Caco-2 (cell line): Measurements from ENCODE around the gene ADGRG3. TPM values are rescaled to one million over a fixed set of nuclear protein-coding genes. Genes with fewer than 3 reads are reported as not detected.

ENCODE experiments used
- BruUV-seq: library from RNA; stranded (reverse); fragments of 400-500 nt; replicated peaks from 2 replicates; lab custom pipeline; 2021; lab: Mats Ljungman, UMichigan
- CTCF ChIA-PET: fragments of 300-600 bp; sonication (Branson Sonifier 250); formaldehyde crosslinking; loops from one replicate; lab custom pipeline; 2022; ENCODE audit warnings: antibody characterized with exemption; lab: Charles Lee
- POLR2A ChIA-PET: fragments of 300-600 bp; sonication (Branson Sonifier 250); formaldehyde crosslinking; loops from one replicate; lab custom pipeline; 2022; ENCODE audit warnings: antibody characterized with exemption; lab: Charles Lee
- DNase-seq, 2 experiments: peaks; one replicate each; pipeline versions ENCODE4 v3.0.0 to v3.0.0-alpha.2; 2020 to 2022
- H3K27me3 ChIP-seq: replicated peaks from 2 replicates; pipeline ENCODE4 v1.6.0; 2011; ENCODE audit warnings: low read length; ENCODE audit not compliant: control insufficient read depth, insufficient read depth
- H3K36me3 ChIP-seq: 2 replicates; pipeline ENCODE4 v1.5.1; 2011; ENCODE audit warnings: low read length; ENCODE audit not compliant: control insufficient read depth, insufficient read depth
- H3K4me1 ChIP-seq: fragments of 250-450 bp; sonication (Bioruptor Pico); 2 replicates; pipeline ENCODE4 v1.5.1; 2020; ENCODE audit warnings: mild to moderate bottlenecking
- H3K4me3 ChIP-seq: 2 replicates; pipeline ENCODE4 v1.5.1; 2011; ENCODE audit warnings: low read depth, mild to moderate bottlenecking, control low read depth, low read length
- H3K9me3 ChIP-seq: fragments of 250-450 bp; sonication (Bioruptor Pico); 2 replicates; pipeline ENCODE4 v1.5.1; 2020; ENCODE audit warnings: mild to moderate bottlenecking, moderate library complexity
- H3K27ac Mint-ChIP-seq: one replicate; pipeline ENCODE4 v1.8.0; 2022; ENCODE audit warnings: mixed read lengths; ENCODE audit not compliant: unreplicated experiment
- H3K27me3 Mint-ChIP-seq: one replicate; pipeline ENCODE4 v1.8.0; 2022; ENCODE audit warnings: mixed read lengths; ENCODE audit not compliant: insufficient read depth, unreplicated experiment
- H3K36me3 Mint-ChIP-seq: one replicate; pipeline ENCODE4 v1.8.0; 2022; ENCODE audit warnings: mild to moderate bottlenecking, mixed read lengths; ENCODE audit not compliant: insufficient read depth, unreplicated experiment
- H3K4me1 Mint-ChIP-seq: one replicate; pipeline ENCODE4 v1.8.0; 2022; ENCODE audit warnings: low read depth, mixed read lengths; ENCODE audit not compliant: unreplicated experiment
- H3K4me3 Mint-ChIP-seq: one replicate; pipeline ENCODE4 v1.8.0; 2022; ENCODE audit warnings: mild to moderate bottlenecking, moderate library complexity, mixed read lengths; ENCODE audit not compliant: unreplicated experiment
- H3K9me3 Mint-ChIP-seq: one replicate; pipeline ENCODE4 v1.8.0; 2022; ENCODE audit warnings: mixed read lengths; ENCODE audit not compliant: unreplicated experiment
- intact Hi-C: fragments of 100-400 bp; cut with micrococcal nuclease; formaldehyde crosslinking; loops from one replicate; pipeline ENCODE4 v1.10.0; 2022; ENCODE audit not compliant: unreplicated experiment
- total RNA-seq: library from RNA; stranded (reverse); gene quantifications from 2 replicates; pipeline ENCODE4 v1.2.3, GENCODE V29; 2022
- TF ChIP-seq, protein P1 (sequence below), 2 experiments: fragments of 200-600 bp in 1 of 2; IDR thresholded peaks; 1 replicate in 1 of 2; 2 replicates in 1 of 2; pipeline versions ENCODE4 v1.5.1 to v1.8.0; 2011 to 2022; ENCODE audit warnings: antibody characterized with exemption in 1 of 2, control low read depth in 1 of 2, inconsistent platforms in 1 of 2, low read depth in 1 of 2, low read length in 1 of 2, mild to moderate bottlenecking in 1 of 2, moderate library complexity in 1 of 2; ENCODE audit not compliant: insufficient read depth in 1 of 2, severe bottlenecking in 1 of 2, unreplicated experiment in 1 of 2

Gene ADGRG3
- total RNA-seq, 1 experiment from 2014 or later: 0.25 TPM

DNA sequence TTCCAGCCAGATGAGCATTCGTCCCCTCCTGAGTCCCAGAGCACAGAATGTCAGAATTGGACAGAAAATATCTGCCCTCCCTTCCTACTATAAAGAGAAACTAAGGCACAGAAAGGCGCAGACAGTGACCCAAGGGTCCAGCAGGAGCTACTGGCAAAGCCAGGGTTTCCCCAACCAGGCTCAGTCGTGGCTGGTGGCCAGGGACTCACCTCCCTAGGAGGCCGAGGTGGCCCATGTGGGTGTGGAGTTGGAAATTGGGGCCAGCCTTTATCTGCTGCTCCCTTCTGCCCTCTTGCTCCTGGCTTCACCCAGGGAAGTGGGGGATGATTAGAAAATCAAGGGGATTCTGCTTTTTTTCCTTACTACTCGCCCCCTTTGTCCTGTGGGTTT lies 27.6 kb downstream of the ADGRG3 start:
- H3K27me3 Mint-ChIP-seq: no peaks in the 10 kb centered on the region
- Histone ChIP-seq H3K4me1 (peaks cover 24% of the 10 kb centered on the region), H3K27me3 (no peaks in the 10 kb centered on the region), H3K36me3 (no peaks in the 10 kb centered on the region), H3K9me3 (no peaks in the 10 kb centered on the region), H3K4me3 (no peak overlapping the region)
- BruUV-seq: no TSS peak
- no peak overlapping the region for H3K4me3 Mint-ChIP-seq
- ChIA-PET POLR2A (no interaction called here), CTCF (no interaction called here)
- TF ChIP-seq, protein P1, sequence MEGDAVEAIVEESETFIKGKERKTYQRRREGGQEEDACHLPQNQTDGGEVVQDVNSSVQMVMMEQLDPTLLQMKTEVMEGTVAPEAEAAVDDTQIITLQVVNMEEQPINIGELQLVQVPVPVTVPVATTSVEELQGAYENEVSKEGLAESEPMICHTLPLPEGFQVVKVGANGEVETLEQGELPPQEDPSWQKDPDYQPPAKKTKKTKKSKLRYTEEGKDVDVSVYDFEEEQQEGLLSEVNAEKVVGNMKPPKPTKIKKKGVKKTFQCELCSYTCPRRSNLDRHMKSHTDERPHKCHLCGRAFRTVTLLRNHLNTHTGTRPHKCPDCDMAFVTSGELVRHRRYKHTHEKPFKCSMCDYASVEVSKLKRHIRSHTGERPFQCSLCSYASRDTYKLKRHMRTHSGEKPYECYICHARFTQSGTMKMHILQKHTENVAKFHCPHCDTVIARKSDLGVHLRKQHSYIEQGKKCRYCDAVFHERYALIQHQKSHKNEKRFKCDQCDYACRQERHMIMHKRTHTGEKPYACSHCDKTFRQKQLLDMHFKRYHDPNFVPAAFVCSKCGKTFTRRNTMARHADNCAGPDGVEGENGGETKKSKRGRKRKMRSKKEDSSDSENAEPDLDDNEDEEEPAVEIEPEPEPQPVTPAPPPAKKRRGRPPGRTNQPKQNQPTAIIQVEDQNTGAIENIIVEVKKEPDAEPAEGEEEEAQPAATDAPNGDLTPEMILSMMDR (IDR thresholded peaks at IDR 0.05; ENCODE audit: insufficient read depth in 1 of 2, low read depth in 1 of 2, low read length in 1 of 2, severe bottlenecking in 1 of 2, unreplicated experiment in 1 of 2): no peak
- H3K27ac Mint-ChIP-seq: no peak overlapping the region
- no peaks in the 10 kb centered on the region for H3K36me3 Mint-ChIP-seq
- peaks cover 14% of the 10 kb centered on the region for H3K4me1 Mint-ChIP-seq
- H3K9me3 Mint-ChIP-seq: no peaks in the 10 kb centered on the region
- intact Hi-C loops: no loop called here
- no peak for DNase-seq

DNA sequence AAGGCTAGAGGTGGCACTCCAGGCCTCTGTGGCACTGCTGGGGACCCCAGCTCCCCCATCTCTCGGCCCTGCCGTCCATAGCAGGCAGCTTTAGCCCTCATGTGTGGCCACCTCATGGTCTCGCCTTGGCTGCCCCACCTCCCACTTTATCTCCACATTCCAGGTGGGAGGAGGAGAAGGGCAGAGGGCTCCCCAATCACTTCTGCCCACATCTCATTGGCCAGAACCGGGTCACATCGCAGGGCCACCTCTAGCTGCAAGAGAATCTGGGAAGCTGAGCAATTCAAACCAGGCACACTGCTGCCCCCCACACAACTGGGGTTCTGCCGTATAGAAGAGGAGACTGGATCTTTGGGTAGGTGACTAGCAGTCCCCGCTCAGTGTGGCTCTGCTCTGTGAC lies 28.1 kb downstream of the ADGRG3 start:
- H3K4me3 Mint-ChIP-seq: no peak overlapping the region
- Histone ChIP-seq H3K4me3 (no peak overlapping the region), H3K27me3 (no peaks in the 10 kb centered on the region), H3K9me3 (no peaks in the 10 kb centered on the region), H3K4me1 (peaks cover 29% of the 10 kb centered on the region), H3K36me3 (no peaks in the 10 kb centered on the region)
- no TSS peak for BruUV-seq
- intact Hi-C loops: no loop called here
- CTCF ChIA-PET: no interaction called here
- H3K9me3 Mint-ChIP-seq: no peaks in the 10 kb centered on the region
- DNase-seq: no peak
- H3K27ac Mint-ChIP-seq: no peak overlapping the region
- TF ChIP-seq, protein P1 (IDR thresholded peaks at IDR 0.05; ENCODE audit: insufficient read depth in 1 of 2, low read depth in 1 of 2, low read length in 1 of 2, severe bottlenecking in 1 of 2, unreplicated experiment in 1 of 2): no peak
- no peaks in the 10 kb centered on the region for H3K36me3 Mint-ChIP-seq
- H3K27me3 Mint-ChIP-seq: no peaks in the 10 kb centered on the region
- POLR2A ChIA-PET: no interaction called here
- H3K4me1 Mint-ChIP-seq: peaks cover 20% of the 10 kb centered on the region

DNA sequence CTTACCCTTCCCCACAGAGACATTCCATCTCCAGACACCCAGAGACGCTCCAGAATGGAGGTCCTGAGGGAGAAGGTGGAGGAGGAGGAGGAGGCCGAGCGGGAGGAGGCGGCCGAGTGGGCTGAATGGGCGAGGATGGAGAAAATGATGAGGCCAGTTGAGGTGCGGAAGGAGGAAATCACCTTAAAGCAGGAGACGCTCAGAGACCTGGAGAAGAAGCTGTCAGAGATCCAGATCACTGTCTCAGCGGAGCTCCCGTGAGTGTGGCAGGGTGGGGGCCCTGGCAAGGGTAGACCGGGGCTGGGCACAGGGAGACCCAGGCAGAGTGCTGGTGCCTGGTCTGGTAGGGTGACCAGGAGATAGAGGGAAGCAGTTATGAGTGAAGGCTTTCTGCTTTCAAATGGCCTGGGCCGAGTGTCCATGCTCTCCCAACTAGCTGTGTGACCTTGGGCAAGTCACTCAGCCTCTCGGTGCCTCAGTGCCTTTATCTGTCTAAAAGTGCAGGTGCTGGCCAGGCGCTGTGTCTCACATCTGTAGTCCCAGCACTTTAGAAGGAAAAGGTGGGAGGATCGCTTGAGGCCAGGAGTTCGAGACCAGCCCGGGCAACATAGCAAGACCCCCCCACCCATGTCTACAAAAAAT lies 29.9 kb downstream of the ADGRG3 start:
- Histone ChIP-seq H3K4me1 (peaks cover 47% of the 10 kb centered on the region), H3K27me3 (no peaks in the 10 kb centered on the region), H3K9me3 (no peaks in the 10 kb centered on the region), H3K36me3 (no peaks in the 10 kb centered on the region), H3K4me3 (no peak overlapping the region)
- peaks cover 26% of the 10 kb centered on the region for H3K4me1 Mint-ChIP-seq
- ChIA-PET POLR2A (interaction anchor here (0.7 kb wide), 1 partner anchor 331 kb away, joined by 3 read pairs; no protein-coding TSS in a partner anchor), CTCF (no interaction called here)
- intact Hi-C loops: no loop called here
- TF ChIP-seq, protein P1 (IDR thresholded peaks at IDR 0.05; ENCODE audit: insufficient read depth in 1 of 2, low read depth in 1 of 2, low read length in 1 of 2, severe bottlenecking in 1 of 2, unreplicated experiment in 1 of 2): no peak
- no peaks in the 10 kb centered on the region for H3K9me3 Mint-ChIP-seq
- no peaks in the 10 kb centered on the region for H3K36me3 Mint-ChIP-seq
- no peak overlapping the region for H3K4me3 Mint-ChIP-seq
- no peaks in the 10 kb centered on the region for H3K27me3 Mint-ChIP-seq
- H3K27ac Mint-ChIP-seq: no peak overlapping the region
- BruUV-seq: no TSS peak
- no peak for DNase-seq
